HepG2 (cell line): ENCODE data around the gene C1orf185.

Source experiments
- ATF2 ChIP-seq: sonication (generic); formaldehyde crosslinking; IDR thresholded peaks from 2 replicates; pipeline ENCODE4 v1.4.0; 2020; ENCODE audit warnings: missing genetic modification reagents
- BHLHE40 ChIP-seq: IDR thresholded peaks from 2 replicates; pipeline ENCODE4 v1.6.1; 2011; ENCODE audit warnings: low read length, improper control_type of control experiment
- BRD4 ChIP-seq: sonication (generic); formaldehyde crosslinking; IDR thresholded peaks from 2 replicates; pipeline ENCODE4 v1.4.0; 2020; ENCODE audit warnings: missing genetic modification reagents
- CTCF ChIP-seq: sonication (generic); formaldehyde crosslinking; IDR thresholded peaks from 2 replicates; pipeline ENCODE4 v1.5.0; 2020; ENCODE audit warnings: mild to moderate bottlenecking, missing genetic modification reagents, moderate library complexity
- FOXK2 ChIP-seq: fragments of 450-650 bp; IDR thresholded peaks from 2 replicates; pipeline ENCODE4 v1.6.1; 2016
- JUN ChIP-seq: sonication (generic); formaldehyde crosslinking; IDR thresholded peaks from 2 replicates; pipeline ENCODE4 v1.4.0; 2020; ENCODE audit warnings: mild to moderate bottlenecking, missing genetic modification reagents
- KLF9 ChIP-seq: IDR thresholded peaks from 2 replicates; pipeline ENCODE4 v1.6.1; 2016; ENCODE audit warnings: low read depth
- SALL1 ChIP-seq: sonication (generic); formaldehyde crosslinking; IDR thresholded peaks from 2 replicates; pipeline ENCODE4 v1.8.0; 2022; ENCODE audit warnings: mild to moderate bottlenecking, missing genetic modification reagents
- ZBTB4 ChIP-seq: sonication (generic); formaldehyde crosslinking; IDR thresholded peaks from 2 replicates; pipeline ENCODE4 v1.4.0; 2020; ENCODE audit warnings: missing genetic modification reagents, mild to moderate bottlenecking, borderline replicate concordance
- ZKSCAN1 ChIP-seq: fragments of 150-350 bp; IDR thresholded peaks from 2 replicates; pipeline ENCODE4 v1.6.1; 2014; ENCODE audit warnings: low read length
- ZNF563 ChIP-seq: sonication (generic); formaldehyde crosslinking; IDR thresholded peaks from 2 replicates; pipeline ENCODE4 v1.8.0; 2022; ENCODE audit warnings: mild to moderate bottlenecking, moderate library complexity, missing genetic modification reagents
- ZNF687 ChIP-seq: sonication (generic); formaldehyde crosslinking; IDR thresholded peaks from 2 replicates; pipeline ENCODE4 v1.5.1; 2020; ENCODE audit warnings: mild to moderate bottlenecking, missing genetic modification reagents, moderate library complexity

- TF ChIP-seq BRD4 (CRISPR knock-in tag) = no peak
- no peak for TF ChIP-seq ATF2 (CRISPR knock-in tag)
- TF ChIP-seq CTCF = no peak
- no peak for TF ChIP-seq BHLHE40
- TF ChIP-seq ZNF687 (CRISPR knock-in tag) = no peak
- no peak for TF ChIP-seq ZNF563 (CRISPR knock-in tag)
- no peak for TF ChIP-seq JUN
- TF ChIP-seq ZKSCAN1 = no peak
- TF ChIP-seq KLF9 (CRISPR knock-in tag) = no peak
- no peak for TF ChIP-seq FOXK2
- no peak for TF ChIP-seq SALL1 (CRISPR knock-in tag)
- no peak for TF ChIP-seq ZBTB4 (CRISPR knock-in tag)
These were observed 66.3 kb downstream of the C1orf185 start for GRCh38 chr1:51168266-51168845.
